GM12892 (cell line): Measurements from ENCODE around the gene PALLD.

Source experiments
- POLR2A ChIP-seq: IDR thresholded peaks from 2 replicates; pipeline ENCODE4 v1.6.1; 2011; ENCODE audit warnings: low read depth, low read length, control low read depth
- POLR2AphosphoS5 ChIP-seq: IDR thresholded peaks from 2 replicates; pipeline ENCODE4 v1.6.1; 2011; ENCODE audit warnings: low read depth, low read length, control low read depth

GRCh38 chr4:168805341-168805740 is 308.5 kb downstream of the PALLD start:
- TF ChIP-seq POLR2AphosphoS5 (no peak), POLR2A (no peak)
